Smooth muscle cell (in vitro differentiated cells): ENCODE measurements around the gene EDNRA. TPM values are rescaled to one million over a fixed set of nuclear protein-coding genes. Genes with fewer than 3 reads are reported as not detected.

Experiments
- DNase-seq: peaks from one replicate; lab custom pipeline; 2025; ENCODE audit not compliant: unreplicated experiment; lab: John Stamatoyannopoulos, UW
- H2AFZ ChIP-seq: fragments of 200-600 bp; sonication (generic); 2 replicates; pipeline ENCODE4 v1.6.0; 2016; ENCODE audit warnings: antibody characterized with exemption, low read depth, mild to moderate bottlenecking
- H3F3A ChIP-seq: fragments of 200-600 bp; sonication (generic); 2 replicates; pipeline ENCODE4 v1.6.0; 2017; ENCODE audit warnings: antibody characterized with exemption, low read depth
- H3K27ac ChIP-seq: fragments of 200-600 bp; sonication (generic); 2 replicates; pipeline ENCODE4 v1.5.1; 2016; ENCODE audit warnings: low read depth, mild to moderate bottlenecking
- H3K27me3 ChIP-seq: fragments of 200-600 bp; sonication (generic); 2 replicates; pipeline ENCODE4 v1.6.1; 2016; ENCODE audit warnings: low read depth, mild to moderate bottlenecking
- H3K36me3 ChIP-seq: fragments of 200-600 bp; sonication (generic); 2 replicates; pipeline ENCODE4 v1.5.1; 2016; ENCODE audit warnings: low read depth
- H3K4me1 ChIP-seq: fragments of 200-600 bp; sonication (generic); 2 replicates; pipeline ENCODE4 v1.5.1; 2016; ENCODE audit warnings: low read depth
- H3K4me2 ChIP-seq: fragments of 200-600 bp; sonication (generic); 2 replicates; pipeline ENCODE4 v1.6.0; 2016; ENCODE audit warnings: mild to moderate bottlenecking
- H3K4me3 ChIP-seq: fragments of 200-600 bp; sonication (generic); 2 replicates; pipeline ENCODE4 v1.5.1; 2016; ENCODE audit warnings: mild to moderate bottlenecking
- H3K79me2 ChIP-seq: fragments of 200-600 bp; sonication (generic); 2 replicates; pipeline ENCODE4 v1.6.0; 2016; ENCODE audit warnings: low read depth, mild to moderate bottlenecking
- H3K9ac ChIP-seq: fragments of 200-600 bp; sonication (generic); 2 replicates; pipeline ENCODE4 v1.6.0; 2016; ENCODE audit warnings: low read depth
- H3K9me3 ChIP-seq: fragments of 200-600 bp; sonication (generic); replicated peaks from 2 replicates; pipeline ENCODE4 v1.5.1; 2016; ENCODE audit warnings: low read depth
- H4K20me1 ChIP-seq: fragments of 200-600 bp; sonication (generic); 2 replicates; pipeline ENCODE4 v1.6.0; 2016; ENCODE audit warnings: low read depth
- CTCF ChIP-seq: fragments of 200-600 bp; sonication (generic); IDR thresholded peaks from 2 replicates; pipeline ENCODE4 v1.5.1; 2017; ENCODE audit warnings: borderline replicate concordance, mild to moderate bottlenecking, antibody characterized with exemption; ENCODE audit not compliant: insufficient read depth, poor library complexity, severe bottlenecking
- WGBS: methylation state at CpG from one replicate; pipeline ENCODE4 v1.1.7; 2016; ENCODE audit warnings: low lambda C conversion rate; 5-methylcytosine and 5-hydroxymethylcytosine counted together
- polyA plus RNA-seq: library from polyadenylated mRNA; unstranded; fragments of >200 nt; fragmentation: Nextera tagmentation; extraction: Ambion mirVana; gene quantifications from 2 replicates; pipeline ENCODE4 v1.2.1, GENCODE V29; 2016
- total RNA-seq: library from RNA; depleted of rRNA; stranded (reverse); fragments of >200 nt; gene quantifications from 2 replicates; pipeline ENCODE4 v1.2.3, GENCODE V29; 2014

Gene EDNRA
- total and polyA plus RNA-seq, 2 experiments from 2014 or later: 4.8 to 8.6 TPM

GRCh38 chr4:147453561-147454141 is 27.2 kb upstream of the EDNRA start:
- Histone ChIP-seq H2AFZ (no peak overlapping the region), H3K36me3 (no peaks in the 10 kb centered on the region), H3K4me2 (no peak overlapping the region), H3K27ac (no peak overlapping the region), H3K4me1 (no peaks in the 10 kb centered on the region), H4K20me1 (no peaks in the 10 kb centered on the region), H3K27me3 (no peaks in the 10 kb centered on the region), H3F3A (no peaks in the 10 kb centered on the region), H3K4me3 (no peak overlapping the region), H3K9me3 (no peaks in the 10 kb centered on the region), H3K79me2 (no peaks in the 10 kb centered on the region), H3K9ac (no peak overlapping the region)
- DNase-seq: no peak
- 69% methylated on average over 2 of the region's 2 CpGs for WGBS
- no peak for TF ChIP-seq CTCF

- Histone ChIP-seq H3F3A (no peaks in the 10 kb centered on the region), H4K20me1 (no peaks in the 10 kb centered on the region), H3K4me2 (no peak overlapping the region), H3K4me1 (no peaks in the 10 kb centered on the region), H3K27ac (no peak overlapping the region), H3K9me3 (no peaks in the 10 kb centered on the region), H2AFZ (no peak overlapping the region), H3K79me2 (no peaks in the 10 kb centered on the region), H3K9ac (no peak overlapping the region), H3K36me3 (no peaks in the 10 kb centered on the region), H3K27me3 (no peaks in the 10 kb centered on the region), H3K4me3 (no peak overlapping the region)
- no peak for DNase-seq
- 74% methylated on average over 5 of the region's 5 CpGs for WGBS
- TF ChIP-seq CTCF: no peak
These were observed 24.2 kb upstream of the EDNRA start for GRCh38 chr4:147456706-147457105.

GRCh38 chr4:147461161-147461560 is 19.7 kb upstream of the EDNRA start:
- no peak overlapping the region for H3K4me3 ChIP-seq

More at GRCh38 chr4:147461161-147461560, 19.7 kb upstream of the EDNRA start:
- Histone ChIP-seq H3K9ac (no peak overlapping the region), H3K9me3 (no peaks in the 10 kb centered on the region), H3K27ac (no peak overlapping the region), H3K27me3 (no peaks in the 10 kb centered on the region), H2AFZ (no peak overlapping the region), H3K79me2 (no peaks in the 10 kb centered on the region), H4K20me1 (no peaks in the 10 kb centered on the region), H3F3A (no peaks in the 10 kb centered on the region), H3K36me3 (no peaks in the 10 kb centered on the region), H3K4me2 (no peak overlapping the region), H3K4me1 (no peaks in the 10 kb centered on the region)
- DNase-seq: no peak
- 78% methylated on average over 1 of the region's 1 CpG for WGBS
- TF ChIP-seq CTCF: no peak
